GM21526 (cell line): ENCODE data around the gene ZNF654.

Source experiments
- ATAC-seq: cut with Tn5 transposase; IDR thresholded peaks from one replicate; pipeline ENCODE4 v1.9.1; 2021; ENCODE audit warnings: moderate library complexity; ENCODE audit not compliant: unreplicated experiment, low FRiP score

The ZNF654 gene

GRCh38 chr3:88191872-88192409, 132.9 kb downstream of the ZNF654 start:
- no peak for ATAC-seq

GRCh38 chr3:88192631-88193030, 133.6 kb downstream of the ZNF654 start:
- no peak for ATAC-seq
